ENCODE results near the gene LMTK2.

LMTK2 gene

GRCh38 chr7:98229441-98229840, 122.8 kb downstream of the LMTK2 start:
- H3K4me3 ChIP-seq (ENCODE audit: low read depth, low read length): no peak overlapping the region
- no peak for DNase-seq (ENCODE audit: low read depth)

- no peak overlapping the region for H3K4me3 ChIP-seq (ENCODE audit: low read depth, low read length)
- no peak for DNase-seq (ENCODE audit: low read depth)
Observed at GRCh38 chr7:98229991-98230745, 123.5 kb downstream of the LMTK2 start.

- no peak for DNase-seq (ENCODE audit: low read depth)
- H3K4me3 ChIP-seq (ENCODE audit: low read depth, low read length): no peak overlapping the region
Observed at GRCh38 chr7:98230746-98231471, 124.2 kb downstream of the LMTK2 start.

- no peak overlapping the region for H3K4me3 ChIP-seq (ENCODE audit: low read depth, low read length)
- no peak for DNase-seq (ENCODE audit: low read depth)
Observed at GRCh38 chr7:98231493-98232262, 125.0 kb downstream of the LMTK2 start.

GRCh38 chr7:98232263-98232585, 125.6 kb downstream of the LMTK2 start:
- no peak overlapping the region for H3K4me3 ChIP-seq (ENCODE audit: low read depth, low read length)
- DNase-seq (ENCODE audit: low read depth): no peak

- no peak for DNase-seq (ENCODE audit: low read depth)
- H3K4me3 ChIP-seq (ENCODE audit: low read depth, low read length): no peak overlapping the region
Observed at GRCh38 chr7:98232799-98233198, 126.1 kb downstream of the LMTK2 start.

- no peak overlapping the region for H3K4me3 ChIP-seq (ENCODE audit: low read depth, low read length)
- DNase-seq (ENCODE audit: low read depth): no peak
Observed at GRCh38 chr7:98233219-98234070, 126.8 kb downstream of the LMTK2 start.

GRCh38 chr7:98234429-98235147, 127.9 kb downstream of the LMTK2 start:
- no peak overlapping the region for H3K4me3 ChIP-seq (ENCODE audit: low read depth, low read length)
- DNase-seq (ENCODE audit: low read depth): no peak

GRCh38 chr7:98235901-98236300, 129.2 kb downstream of the LMTK2 start:
- DNase-seq (ENCODE audit: low read depth): no peak
- H3K4me3 ChIP-seq (ENCODE audit: low read depth, low read length): no peak overlapping the region

- no peak for DNase-seq (ENCODE audit: low read depth)
- no peak overlapping the region for H3K4me3 ChIP-seq (ENCODE audit: low read depth, low read length)
Observed at GRCh38 chr7:98236355-98237185, 129.9 kb downstream of the LMTK2 start.

- no peak for DNase-seq (ENCODE audit: low read depth)
- H3K4me3 ChIP-seq (ENCODE audit: low read depth, low read length): no peak overlapping the region
Observed at GRCh38 chr7:98238076-98238475, 131.4 kb downstream of the LMTK2 start.

GRCh38 chr7:98238976-98239375, 132.3 kb downstream of the LMTK2 start:
- H3K4me3 ChIP-seq (ENCODE audit: low read depth, low read length): no peak overlapping the region
- DNase-seq (ENCODE audit: low read depth): no peak

GRCh38 chr7:98240961-98241673, 134.5 kb downstream of the LMTK2 start:
- H3K4me3 ChIP-seq (ENCODE audit: low read depth, low read length): no peak overlapping the region
- no peak for DNase-seq (ENCODE audit: low read depth)

GRCh38 chr7:98241674-98242241, 135.1 kb downstream of the LMTK2 start:
- no peak for DNase-seq (ENCODE audit: low read depth)
- H3K4me3 ChIP-seq (ENCODE audit: low read depth, low read length): no peak overlapping the region

- no peak for DNase-seq (ENCODE audit: low read depth)
- H3K4me3 ChIP-seq (ENCODE audit: low read depth, low read length): no peak overlapping the region
Observed at GRCh38 chr7:98242342-98242741, 135.7 kb downstream of the LMTK2 start.

- H3K4me3 ChIP-seq (ENCODE audit: low read depth, low read length): no peak overlapping the region
- no peak for DNase-seq (ENCODE audit: low read depth)
Observed at GRCh38 chr7:98242934-98243333, 136.3 kb downstream of the LMTK2 start.

- no peak overlapping the region for H3K4me3 ChIP-seq (ENCODE audit: low read depth, low read length)
- DNase-seq (ENCODE audit: low read depth): no peak
Observed at GRCh38 chr7:98244871-98245270, 138.2 kb downstream of the LMTK2 start.
